ENCODE measurements around the gene PROSER3. TPM values are rescaled to one million over a fixed set of nuclear protein-coding genes. Genes with fewer than 3 reads are reported as not detected.

Gene PROSER3
- total and polyA plus RNA-seq, 9 of the 15 experiments (the other 6 are each of a cell fraction or from before 2014, with no cell fraction given), result 1.0 to 39.5 (median 5.1) TPM

DNA sequence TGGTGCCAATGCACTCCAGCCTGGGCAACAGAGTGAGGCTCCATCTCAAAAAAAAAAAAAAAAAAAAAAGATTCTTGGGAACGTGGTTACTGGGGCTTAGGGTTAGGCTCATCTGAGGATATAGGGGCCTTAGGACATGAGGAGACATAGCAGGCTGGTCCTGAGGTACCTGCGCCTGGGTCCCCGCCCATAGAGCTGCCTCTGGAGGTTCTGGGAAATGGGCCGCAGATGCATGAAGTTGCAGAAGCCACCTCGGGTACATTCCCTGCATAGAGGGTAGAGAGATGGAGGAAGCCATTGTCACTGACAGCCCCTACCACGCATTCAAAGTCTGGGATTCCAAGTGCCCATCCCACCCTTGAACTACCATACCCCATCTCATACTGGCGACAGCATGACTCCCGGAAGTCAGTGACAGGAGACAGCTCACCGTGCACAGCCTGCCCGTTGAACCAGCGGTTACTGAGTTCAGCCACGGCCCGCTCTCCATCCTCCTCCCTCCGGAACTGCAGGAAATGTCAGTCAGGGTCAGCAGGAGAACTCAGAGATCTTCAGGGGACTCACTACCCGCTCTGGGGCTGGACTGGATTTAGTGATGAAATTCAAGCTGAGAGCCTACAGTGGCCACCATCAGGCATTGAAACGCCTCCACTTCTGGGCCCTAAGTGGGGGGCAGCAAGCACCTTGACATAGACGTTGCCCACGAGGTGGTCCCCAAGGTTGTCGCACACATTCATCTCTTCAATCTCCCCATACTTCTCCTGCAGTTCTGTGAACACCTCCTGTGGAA is 14.1 kb upstream of the PROSER3 start:
- H3K4me3 ChIP-seq, result peak overlapping the region; percentile 92
- no peaks in the 10 kb centered on the region for H3K9me3 ChIP-seq (replicated peaks; ENCODE audit: control insufficient read depth, insufficient read depth, low read depth, low read length)
- H4K20me1 ChIP-seq (replicated peaks; ENCODE audit: control insufficient read depth, insufficient read depth, low read length), result no peaks in the 10 kb centered on the region
- 74% methylated on average over 15 of the region's 19 CpGs for WGBS (ENCODE audit: insufficient coverage, low coverage, missing lambda C conversion rate)
- H3K4me2 ChIP-seq (ENCODE audit: insufficient read depth, low read length), result peak overlapping the region; percentile 95
- FAIRE-seq (no peak), ATAC-seq (no peak), DNase-seq (ENCODE audit: extremely low read depth in 1 of 4, low spot score in 3 of 4) (no peak)
- BruUV-seq (replicated peaks), result no TSS peak
- ChIA-PET CTCF (ENCODE audit: low intra/inter-chr PET ratio) (no interaction called here), POLR2A (interaction anchor here (0.6 to 1.9 kb wide), 5 partner anchors 7 to 76 kb away, joined by 3 to 12 read pairs (median 4); no protein-coding TSS in a partner anchor)
- no peak overlapping the region for H2AFZ ChIP-seq (ENCODE audit: low read depth, low read length)
- H3K27me3 ChIP-seq (ENCODE audit: control insufficient read depth in 2 of 2, insufficient read depth in 2 of 2, low read length in 2 of 2), result no peaks in the 10 kb centered on the region
- peaks cover 29 to 59% of the 10 kb centered on the region in 2 experiments; a peak in 4 of 5 replicates for H3K4me1 ChIP-seq (replicated peaks in 1 of 2; ENCODE audit: control insufficient read depth in 2 of 2, insufficient read depth in 2 of 2, low read length in 2 of 2)
- peak overlapping the region in 1 of 2 experiments; percentile 92; a peak in 1 of 4 replicates for H3K9ac ChIP-seq (ENCODE audit: insufficient read depth in 1 of 2, low read depth in 2 of 2, low read length in 2 of 2)
- in situ Hi-C loops (cut with MboI) (no loop called here), intact Hi-C loops (cut with micrococcal nuclease) (loop anchor here (10.0 kb wide), 1 partner anchor 99 kb away; the partner anchor contains the start of genes COX6B1 and ETV2)
- peaks cover 12% of the 10 kb centered on the region for H3K79me2 ChIP-seq (ENCODE audit: control insufficient read depth, insufficient read depth, low read length)
- H3K9me1 ChIP-seq (ENCODE audit: control insufficient read depth, insufficient read depth, low read length), result no peaks in the 10 kb centered on the region
- peaks cover 24% of the 10 kb centered on the region; the same call in 1 of the 3 replicates for H3K36me3 ChIP-seq (ENCODE audit: control insufficient read depth, insufficient read depth, low read length)
- H3K27ac ChIP-seq (ENCODE audit: extremely low read depth, low read depth, low read length), result no peak overlapping the region; the same call in 2 of the 3 replicates
- TF ChIP-seq, protein P1, sequence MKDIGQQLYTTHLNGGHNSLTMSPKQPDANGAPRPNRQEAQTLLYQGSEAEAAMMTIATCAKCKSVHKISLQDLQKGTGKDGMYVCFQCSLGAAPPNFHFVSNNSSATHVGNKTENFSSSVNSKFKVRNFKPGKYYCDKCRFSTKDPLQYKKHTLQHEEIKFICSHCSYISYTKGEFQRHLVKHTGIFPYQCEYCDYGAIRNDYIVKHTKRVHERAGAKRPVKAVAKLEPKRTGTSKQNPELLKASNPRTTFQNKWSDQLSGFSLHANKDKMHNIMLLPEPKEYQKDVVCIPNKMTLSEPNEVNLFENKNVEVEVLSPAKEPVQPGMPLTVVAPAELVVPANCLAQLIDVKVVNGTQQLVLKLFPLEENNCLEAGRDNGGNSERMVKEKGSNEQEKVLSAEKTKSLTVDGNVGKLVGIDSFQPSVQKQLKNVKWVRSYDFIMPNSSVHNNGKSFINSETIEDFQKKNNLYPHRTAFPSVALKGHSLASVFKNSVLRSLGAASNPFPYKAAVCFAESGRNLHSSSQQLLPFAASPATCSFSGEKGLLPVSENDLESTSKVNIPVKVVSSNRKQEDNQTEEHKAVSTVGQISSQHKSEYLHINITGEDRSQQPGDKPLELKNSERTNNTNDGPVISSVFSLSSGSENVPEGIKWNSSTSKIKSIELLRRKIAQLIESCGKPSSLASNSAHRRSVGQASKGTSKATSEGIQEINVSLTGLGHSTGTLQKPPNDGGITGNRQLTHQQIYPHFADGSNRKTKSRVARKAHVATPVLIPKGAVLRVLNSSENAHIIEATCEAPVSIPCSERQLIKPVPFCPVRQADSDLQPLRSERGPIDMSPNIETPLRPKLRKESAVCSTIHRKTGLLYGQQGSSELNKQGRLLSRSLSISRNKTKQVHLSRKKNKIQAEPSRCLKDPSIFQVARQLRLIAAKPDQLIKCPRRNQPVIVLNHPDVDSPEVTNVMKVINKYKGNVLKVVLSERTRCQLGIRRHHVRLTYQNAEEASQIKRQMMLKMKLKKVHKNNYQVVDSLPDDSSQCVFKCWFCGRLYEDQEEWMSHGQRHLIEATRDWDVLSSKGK (CRISPR knock-in tag; IDR thresholded peaks at IDR 0.05), result no peak
- no peak for TF ChIP-seq ZNF561 (CRISPR knock-in tag; conservative IDR thresholded peaks at IDR 0.05)
- no peak for TF ChIP-seq ZFPM2 (CRISPR knock-in tag; IDR thresholded peaks at IDR 0.05)
- TF ChIP-seq NR2C1 (IDR thresholded peaks at IDR 0.05), result no peak
- TF ChIP-seq NR2C1 (tag; IDR thresholded peaks at IDR 0.05), result no peak
- no peak for TF ChIP-seq ZNF717 (CRISPR knock-in tag; IDR thresholded peaks at IDR 0.05)
- TF ChIP-seq, protein P2, sequence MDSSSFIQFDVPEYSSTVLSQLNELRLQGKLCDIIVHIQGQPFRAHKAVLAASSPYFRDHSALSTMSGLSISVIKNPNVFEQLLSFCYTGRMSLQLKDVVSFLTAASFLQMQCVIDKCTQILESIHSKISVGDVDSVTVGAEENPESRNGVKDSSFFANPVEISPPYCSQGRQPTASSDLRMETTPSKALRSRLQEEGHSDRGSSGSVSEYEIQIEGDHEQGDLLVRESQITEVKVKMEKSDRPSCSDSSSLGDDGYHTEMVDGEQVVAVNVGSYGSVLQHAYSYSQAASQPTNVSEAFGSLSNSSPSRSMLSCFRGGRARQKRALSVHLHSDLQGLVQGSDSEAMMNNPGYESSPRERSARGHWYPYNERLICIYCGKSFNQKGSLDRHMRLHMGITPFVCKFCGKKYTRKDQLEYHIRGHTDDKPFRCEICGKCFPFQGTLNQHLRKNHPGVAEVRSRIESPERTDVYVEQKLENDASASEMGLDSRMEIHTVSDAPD (CRISPR knock-in tag; IDR thresholded peaks at IDR 0.05), result no peak
- no peak for TF ChIP-seq ILK (tag; IDR thresholded peaks at IDR 0.05; ENCODE audit: borderline replicate concordance, low read depth)
- TF ChIP-seq, protein P3, sequence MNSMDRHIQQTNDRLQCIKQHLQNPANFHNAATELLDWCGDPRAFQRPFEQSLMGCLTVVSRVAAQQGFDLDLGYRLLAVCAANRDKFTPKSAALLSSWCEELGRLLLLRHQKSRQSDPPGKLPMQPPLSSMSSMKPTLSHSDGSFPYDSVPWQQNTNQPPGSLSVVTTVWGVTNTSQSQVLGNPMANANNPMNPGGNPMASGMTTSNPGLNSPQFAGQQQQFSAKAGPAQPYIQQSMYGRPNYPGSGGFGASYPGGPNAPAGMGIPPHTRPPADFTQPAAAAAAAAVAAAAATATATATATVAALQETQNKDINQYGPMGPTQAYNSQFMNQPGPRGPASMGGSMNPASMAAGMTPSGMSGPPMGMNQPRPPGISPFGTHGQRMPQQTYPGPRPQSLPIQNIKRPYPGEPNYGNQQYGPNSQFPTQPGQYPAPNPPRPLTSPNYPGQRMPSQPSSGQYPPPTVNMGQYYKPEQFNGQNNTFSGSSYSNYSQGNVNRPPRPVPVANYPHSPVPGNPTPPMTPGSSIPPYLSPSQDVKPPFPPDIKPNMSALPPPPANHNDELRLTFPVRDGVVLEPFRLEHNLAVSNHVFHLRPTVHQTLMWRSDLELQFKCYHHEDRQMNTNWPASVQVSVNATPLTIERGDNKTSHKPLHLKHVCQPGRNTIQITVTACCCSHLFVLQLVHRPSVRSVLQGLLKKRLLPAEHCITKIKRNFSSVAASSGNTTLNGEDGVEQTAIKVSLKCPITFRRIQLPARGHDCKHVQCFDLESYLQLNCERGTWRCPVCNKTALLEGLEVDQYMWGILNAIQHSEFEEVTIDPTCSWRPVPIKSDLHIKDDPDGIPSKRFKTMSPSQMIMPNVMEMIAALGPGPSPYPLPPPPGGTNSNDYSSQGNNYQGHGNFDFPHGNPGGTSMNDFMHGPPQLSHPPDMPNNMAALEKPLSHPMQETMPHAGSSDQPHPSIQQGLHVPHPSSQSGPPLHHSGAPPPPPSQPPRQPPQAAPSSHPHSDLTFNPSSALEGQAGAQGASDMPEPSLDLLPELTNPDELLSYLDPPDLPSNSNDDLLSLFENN (IDR thresholded peaks at IDR 0.05; ENCODE audit: low read depth in 2 of 2, low read length in 2 of 2), result no peak
- TF ChIP-seq, protein P4, sequence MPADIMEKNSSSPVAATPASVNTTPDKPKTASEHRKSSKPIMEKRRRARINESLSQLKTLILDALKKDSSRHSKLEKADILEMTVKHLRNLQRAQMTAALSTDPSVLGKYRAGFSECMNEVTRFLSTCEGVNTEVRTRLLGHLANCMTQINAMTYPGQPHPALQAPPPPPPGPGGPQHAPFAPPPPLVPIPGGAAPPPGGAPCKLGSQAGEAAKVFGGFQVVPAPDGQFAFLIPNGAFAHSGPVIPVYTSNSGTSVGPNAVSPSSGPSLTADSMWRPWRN (IDR thresholded peaks at IDR 0.05; ENCODE audit: low read depth), result no peak
- no peak for TF ChIP-seq ZKSCAN1 (IDR thresholded peaks at IDR 0.05; ENCODE audit: low read depth, low read length)

Data from K562 (cell line).